ENCODE measurements around the gene WDR82.

WDR82 gene

GRCh38 chr3:52237006-52237656 is 41.3 kb downstream of the WDR82 start:
- no peak for DNase-seq (ENCODE audit: low read depth in 2 of 2)

DNA sequence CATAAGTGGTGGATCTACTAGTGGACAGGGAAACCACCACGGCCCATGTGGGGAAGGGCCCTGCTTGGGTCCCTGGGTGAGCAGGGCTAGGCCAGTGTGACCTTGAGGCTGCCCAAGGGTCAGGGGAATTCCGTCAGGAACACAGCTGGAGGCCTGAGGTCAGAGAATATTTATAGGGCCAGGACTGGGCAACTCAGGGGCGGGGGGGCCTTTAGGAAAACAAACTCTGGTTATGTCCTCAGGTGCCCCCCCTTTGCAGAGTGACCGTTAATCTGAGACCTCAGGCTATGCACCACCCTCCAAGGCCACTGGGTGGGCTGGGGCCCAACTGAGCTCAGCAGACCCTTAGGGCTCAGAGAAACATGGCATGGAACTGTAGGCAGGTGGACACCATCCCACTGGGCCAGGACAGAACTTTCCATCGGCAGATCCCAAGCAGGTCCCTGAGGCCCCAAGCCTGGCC is 42.0 kb downstream of the WDR82 start:
- no peak for DNase-seq (ENCODE audit: low read depth in 2 of 2)

DNA sequence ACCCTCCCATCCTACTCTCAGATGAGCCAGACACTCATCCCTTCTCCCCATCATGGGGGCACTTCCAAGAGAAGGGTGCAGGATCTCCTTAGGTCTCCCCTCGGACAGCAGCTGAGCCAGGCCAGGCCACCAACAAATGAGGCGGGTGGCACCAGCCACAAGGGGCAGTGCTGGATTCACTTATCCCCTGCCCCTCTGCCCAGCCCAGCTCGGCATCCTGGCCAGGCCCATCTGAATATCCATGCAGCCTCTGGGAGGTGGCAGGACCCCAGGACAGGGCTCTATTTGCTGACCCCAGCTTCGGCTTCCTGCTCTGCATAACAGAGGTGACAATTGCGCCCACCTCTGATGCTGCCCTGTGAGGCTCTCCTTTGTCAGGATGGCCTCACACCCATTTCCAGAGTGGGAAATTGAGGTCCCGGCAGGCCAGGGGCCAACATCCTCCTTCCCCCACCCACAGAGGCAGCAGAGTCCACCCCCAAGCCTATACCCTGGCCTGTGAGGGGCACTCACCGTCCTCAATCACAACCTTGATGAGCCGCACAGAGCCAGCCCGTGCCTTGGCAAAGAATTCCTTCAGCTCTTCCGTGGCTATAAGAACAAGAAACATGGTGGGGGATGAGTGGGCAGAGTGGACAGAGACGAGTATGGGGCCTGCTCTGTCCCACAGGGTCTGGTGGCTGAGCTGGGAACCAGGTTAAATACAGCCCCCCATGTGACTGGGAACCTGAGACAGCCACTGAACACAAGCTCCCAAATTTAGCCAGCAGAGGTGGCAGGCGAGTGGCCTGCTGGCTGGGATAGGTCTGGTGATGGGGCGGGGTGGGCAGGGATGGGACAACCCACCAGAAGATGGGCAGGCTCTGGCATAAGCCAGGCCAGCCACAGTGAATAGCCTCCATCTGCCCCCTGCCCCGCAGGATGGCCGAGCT is 43.7 kb downstream of the WDR82 start:
- DNase-seq (ENCODE audit: low read depth in 2 of 2): no peak

DNA sequence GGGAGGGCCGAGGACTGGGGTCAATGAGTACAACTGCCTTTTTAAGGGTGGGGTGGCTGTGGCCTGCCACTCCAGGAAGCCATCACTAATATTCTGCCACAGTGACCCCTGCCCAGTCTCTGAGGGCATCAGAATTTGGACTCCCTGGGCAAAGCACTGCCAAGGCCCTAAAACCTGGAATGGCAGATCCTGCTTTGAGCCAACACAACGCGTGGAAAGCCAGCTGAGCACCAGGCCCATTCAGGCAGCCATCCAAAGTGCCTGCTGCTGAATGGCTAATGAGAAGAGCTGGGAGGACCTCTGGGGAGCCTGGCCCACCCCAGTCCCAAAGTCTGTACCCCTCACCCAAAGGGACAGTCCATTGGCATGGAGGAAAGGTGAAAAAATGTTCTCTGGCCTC is 44.5 kb downstream of the WDR82 start:
- no peak for DNase-seq (ENCODE audit: low read depth in 2 of 2)

DNA sequence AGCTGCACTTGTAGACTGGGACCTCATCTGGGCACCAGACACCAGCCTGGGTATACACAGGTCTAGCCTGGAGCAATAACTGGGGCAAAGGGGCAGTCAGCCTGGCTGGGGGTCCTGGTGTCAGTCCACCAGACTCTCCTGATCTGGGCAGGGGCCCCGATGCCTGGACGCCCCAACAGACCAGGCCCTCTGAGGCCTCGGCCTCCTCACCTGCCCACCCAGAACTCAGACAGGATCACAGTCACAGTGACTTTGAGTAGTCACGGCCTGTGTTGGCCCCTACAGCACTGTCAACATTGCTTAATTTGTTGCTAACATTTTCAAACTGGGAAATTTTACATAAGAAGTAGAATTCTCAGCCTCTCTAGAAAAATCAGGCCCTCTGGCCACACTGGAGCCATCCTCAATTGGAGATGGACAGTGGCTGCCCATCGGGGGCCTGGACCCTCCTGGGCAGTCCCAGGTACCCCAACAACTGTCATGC is 45.3 kb downstream of the WDR82 start:
- DNase-seq (ENCODE audit: low read depth in 2 of 2): no peak

GRCh38 chr3:52232279-52233107 is 46.0 kb downstream of the WDR82 start:
- no peak for DNase-seq (ENCODE audit: low read depth in 2 of 2)

- DNase-seq (ENCODE audit: low read depth in 2 of 2): peak; percentile 64 to 73
These were observed 46.8 kb downstream of the WDR82 start for GRCh38 chr3:52231502-52232278.

GRCh38 chr3:52230889-52231499 is 47.5 kb downstream of the WDR82 start:
- no peak for DNase-seq (ENCODE audit: low read depth in 2 of 2)

DNA sequence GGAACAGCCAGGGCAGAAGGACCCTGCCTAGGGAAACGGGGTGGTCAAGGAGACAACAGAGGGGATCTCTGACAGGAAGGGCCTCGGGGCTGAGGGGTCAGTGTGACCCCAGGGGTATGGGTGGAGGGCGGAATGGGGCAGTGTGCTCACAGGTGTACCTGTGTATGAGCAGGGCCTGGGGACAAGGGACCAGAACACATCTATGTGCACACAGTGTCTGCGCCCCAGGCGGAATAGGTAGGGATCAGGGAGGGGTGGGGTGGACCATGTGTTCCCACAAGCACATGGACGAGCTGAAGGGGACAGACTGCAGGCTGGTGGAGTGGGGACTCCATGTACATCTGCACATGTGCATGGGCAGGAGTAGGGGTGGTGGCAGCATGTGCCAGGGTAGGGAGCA is 48.0 kb downstream of the WDR82 start:
- DNase-seq (ENCODE audit: low read depth in 2 of 2): no peak

DNA sequence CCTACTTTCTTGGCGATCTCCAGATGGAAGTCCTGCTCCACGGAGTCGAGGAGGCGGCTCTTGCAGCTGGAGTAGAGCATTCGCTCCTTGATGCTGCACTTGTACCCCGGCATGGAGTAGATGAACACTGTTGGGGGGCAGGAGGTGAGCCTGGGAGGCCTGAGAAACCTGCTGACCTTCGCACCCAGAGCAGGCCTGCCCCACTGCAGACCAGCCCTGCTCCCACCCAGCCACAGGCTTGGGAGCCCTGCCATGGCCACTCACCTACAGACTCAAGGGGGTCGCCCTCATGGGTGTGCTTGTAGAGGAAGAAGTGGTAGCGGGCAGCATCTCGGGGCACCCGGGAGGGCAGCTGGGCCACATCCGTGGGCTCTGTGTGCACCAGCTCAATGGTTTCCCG is 48.8 kb downstream of the WDR82 start:
- DNase-seq (ENCODE audit: low read depth in 2 of 2): no peak

- no peak for DNase-seq (ENCODE audit: low read depth in 2 of 2)
These were observed 49.6 kb downstream of the WDR82 start for GRCh38 chr3:52228751-52229291.

DNA sequence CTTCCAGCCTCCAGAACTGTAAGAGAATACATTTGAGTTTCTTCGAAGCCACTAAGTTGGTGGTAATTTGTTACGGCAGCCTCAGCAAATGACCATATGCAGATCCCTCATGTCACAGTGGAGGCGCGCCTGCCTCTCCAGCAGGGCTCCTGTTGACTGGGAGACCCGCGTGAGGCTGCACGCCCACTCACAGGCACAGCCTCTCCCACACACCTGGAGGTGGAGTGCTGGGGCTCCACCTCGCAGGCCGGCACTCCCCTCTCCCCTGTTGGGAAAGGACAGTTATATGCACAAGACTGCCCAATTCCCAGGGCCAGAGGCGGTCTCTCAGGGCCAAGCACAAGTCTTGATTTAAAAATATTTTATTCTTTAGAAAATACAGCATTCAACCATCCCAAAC is 50.2 kb downstream of the WDR82 start:
- no peak for DNase-seq (ENCODE audit: low read depth in 2 of 2)

DNA sequence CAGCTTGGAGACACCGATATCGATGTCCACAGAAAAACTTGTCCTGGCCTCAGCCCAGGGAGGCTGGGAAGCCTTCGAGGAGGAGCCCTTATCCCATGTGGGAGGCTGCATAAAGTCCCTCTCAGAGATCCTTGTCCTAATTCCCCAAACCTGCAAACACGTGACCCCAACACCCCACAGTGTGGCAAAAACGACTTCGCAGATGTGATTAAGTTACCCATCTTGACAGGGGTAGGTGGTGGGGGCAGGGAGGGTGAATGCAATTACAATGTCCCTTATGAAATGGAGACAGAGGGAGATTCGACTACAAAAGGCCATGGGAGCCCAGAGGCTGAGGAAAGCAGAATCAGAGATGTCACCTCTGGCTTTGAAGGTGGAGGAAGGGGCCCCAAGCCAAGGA is 50.7 kb downstream of the WDR82 start:
- no peak for DNase-seq (ENCODE audit: low read depth in 2 of 2)

DNA sequence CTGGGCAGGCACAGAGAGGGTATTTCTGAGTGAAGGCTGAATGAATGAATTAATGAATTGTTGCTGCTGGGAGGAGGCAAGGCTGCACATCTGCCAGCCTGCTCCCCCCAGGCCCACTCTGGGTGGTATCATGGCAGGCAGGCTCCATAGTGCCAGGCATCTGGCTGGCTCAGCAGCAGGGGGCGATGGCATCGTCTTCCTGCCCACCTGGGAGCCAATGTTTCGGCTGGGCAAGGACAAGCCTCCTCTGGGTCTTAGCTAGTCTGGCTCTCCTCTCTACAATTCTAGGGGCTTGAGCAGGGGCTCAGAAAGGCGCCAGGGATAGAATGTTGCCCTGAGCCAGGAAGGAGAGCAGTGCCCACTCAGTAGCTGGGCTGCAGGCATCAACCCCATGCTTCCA is 51.3 kb downstream of the WDR82 start:
- no peak for DNase-seq (ENCODE audit: low read depth in 2 of 2)

- no peak for DNase-seq (ENCODE audit: low read depth in 2 of 2)
These were observed 52.1 kb downstream of the WDR82 start for GRCh38 chr3:52226229-52226817.

- no peak for DNase-seq (ENCODE audit: low read depth in 2 of 2)
These were observed 52.8 kb downstream of the WDR82 start, which contains the start of gene TLR9 for GRCh38 chr3:52225452-52226228. Gene TLR9, minus strand, starts transcription at chr3:52225645. Its CDS starts 116 bp downstream, at chr3:52225529.

DNA sequence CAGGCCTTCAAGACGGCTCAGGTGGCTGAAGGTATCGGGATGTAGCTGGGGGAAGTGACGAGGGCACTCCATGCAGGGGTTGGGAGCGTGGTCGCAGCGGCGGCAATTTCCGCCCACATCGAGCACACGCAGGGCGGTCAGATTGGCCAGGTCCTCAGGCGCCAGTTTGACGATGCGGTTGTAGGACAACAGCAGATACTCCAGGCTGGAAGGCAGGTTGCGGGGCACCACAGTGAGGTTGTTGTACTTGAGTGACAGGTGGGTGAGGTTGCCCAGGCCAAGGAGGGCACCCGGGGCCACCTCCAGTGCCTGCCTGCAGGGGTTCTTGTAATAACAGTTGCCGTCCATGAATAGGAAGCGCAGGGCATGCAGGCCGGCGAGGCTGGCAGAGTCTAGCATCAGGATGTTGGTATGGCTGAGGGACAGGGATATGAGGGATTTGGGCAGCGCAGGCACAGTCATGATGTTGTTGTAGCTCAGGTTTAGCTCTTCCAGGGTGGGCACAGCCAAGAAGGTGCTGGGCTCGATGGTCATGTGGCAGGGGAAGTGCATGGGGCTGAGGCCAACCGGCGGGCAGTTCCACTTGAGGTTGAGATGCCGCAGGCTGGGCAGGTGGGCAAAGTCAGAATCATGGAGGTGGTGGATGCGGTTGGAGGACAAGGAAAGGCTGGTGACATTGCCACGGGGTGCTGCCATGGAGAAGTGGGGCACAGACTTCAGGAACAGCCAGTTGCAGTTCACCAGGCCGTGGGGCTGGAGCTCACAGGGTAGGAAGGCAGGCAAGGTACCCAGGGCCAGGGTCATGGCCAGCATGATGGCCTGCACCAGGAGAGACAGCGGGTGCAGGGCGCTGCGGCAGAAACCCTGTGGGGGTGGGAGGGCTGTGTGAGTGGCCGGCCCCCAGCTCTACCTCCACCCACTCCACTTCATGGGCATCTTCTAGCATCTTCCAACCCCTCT is 54.7 kb downstream of the WDR82 start:
- DNase-seq (ENCODE audit: low read depth in 2 of 2): no peak
